OCI-M1 (cell line): ENCODE data around the gene MACROD2.
A peak's percentile ranks its signal among the peaks of the same experiment; 100 is the strongest.
"Not testable (repeated sequence)": the region's sequence is repeated elsewhere in the genome, so short reads cannot be mapped to it uniquely, and the experiment has no call there.

ENCODE experiments used
- DNase-seq: peaks from one replicate; lab custom pipeline; 2025; lab: John Stamatoyannopoulos, UW

Gene MACROD2

DNA sequence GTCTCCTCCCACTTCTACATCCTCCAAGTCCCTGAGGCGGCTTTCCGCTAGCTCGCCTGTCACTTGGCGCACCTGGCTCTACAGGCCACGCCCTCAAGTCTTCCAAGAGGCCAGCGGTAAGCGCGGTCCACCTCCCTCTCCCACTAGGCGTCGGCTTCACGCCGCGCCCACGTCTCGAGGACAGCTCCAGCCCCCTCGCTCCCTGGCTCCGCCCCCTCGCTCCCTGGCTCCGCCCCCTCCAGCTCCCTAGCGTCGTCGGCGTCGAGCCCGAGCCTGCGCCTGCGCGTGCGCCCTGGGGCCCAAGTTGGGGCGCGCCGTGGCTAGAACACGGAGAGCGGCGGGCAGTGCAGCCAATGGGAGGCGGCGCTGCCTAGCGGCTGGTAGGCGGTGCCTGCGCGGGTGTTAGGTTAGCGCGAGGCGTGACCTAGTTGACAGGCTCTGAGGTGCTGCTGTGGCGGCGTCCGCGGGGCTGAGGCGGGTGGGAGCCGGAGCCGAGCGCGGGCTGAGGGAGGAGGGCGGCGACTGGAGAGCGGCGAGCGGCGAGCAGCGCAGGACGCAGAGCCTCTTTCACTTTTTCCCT is at the start of gene MACROD2:
Gene MACROD2, plus strand, starts transcription at position 431 of the 580 bp plus-strand sequence.
- DNase-seq, result peak; percentile 88

DNA sequence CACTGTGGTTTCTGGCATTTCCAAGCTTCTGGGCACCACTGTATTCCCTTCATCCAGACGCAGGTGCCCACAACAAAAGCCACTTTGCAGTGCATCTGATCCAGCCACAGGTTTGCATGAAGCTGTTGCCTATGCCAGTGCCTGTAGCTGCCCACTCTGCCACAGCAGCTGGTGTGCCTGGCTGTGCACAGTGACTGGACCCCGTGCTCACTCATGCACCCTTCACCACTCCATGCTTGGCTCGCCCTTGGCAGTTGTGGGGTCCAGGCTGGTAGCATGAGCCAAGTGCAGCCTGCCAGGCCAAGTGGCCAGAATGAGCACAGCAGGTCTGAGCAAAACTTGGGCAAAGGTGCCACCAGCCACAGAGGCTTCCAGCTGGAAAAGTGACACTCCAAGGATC is 47.6 kb upstream of the MACROD2 start:
- DNase-seq, result no peak

DNA sequence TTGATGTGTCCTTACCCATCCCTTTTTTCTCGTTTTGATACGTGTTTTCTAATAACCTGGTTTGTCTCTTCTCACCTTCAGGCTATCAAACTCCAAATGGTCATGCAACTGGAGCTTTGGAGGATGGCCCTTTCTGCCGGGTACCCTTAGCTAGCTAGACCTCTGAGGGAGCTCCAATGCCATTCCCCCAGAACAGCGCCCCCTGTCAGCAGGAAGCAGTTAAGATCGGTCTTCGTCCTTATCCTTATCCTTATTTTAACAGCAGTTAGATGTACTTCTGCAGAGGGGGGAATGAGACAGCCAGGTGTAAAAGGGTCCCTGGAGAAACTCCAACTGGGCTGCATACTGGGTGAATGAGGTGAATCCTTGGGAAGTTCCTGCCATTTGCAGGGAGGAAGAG is 42.1 kb upstream of the MACROD2 start:
- DNase-seq, result peak; percentile 8

DNA sequence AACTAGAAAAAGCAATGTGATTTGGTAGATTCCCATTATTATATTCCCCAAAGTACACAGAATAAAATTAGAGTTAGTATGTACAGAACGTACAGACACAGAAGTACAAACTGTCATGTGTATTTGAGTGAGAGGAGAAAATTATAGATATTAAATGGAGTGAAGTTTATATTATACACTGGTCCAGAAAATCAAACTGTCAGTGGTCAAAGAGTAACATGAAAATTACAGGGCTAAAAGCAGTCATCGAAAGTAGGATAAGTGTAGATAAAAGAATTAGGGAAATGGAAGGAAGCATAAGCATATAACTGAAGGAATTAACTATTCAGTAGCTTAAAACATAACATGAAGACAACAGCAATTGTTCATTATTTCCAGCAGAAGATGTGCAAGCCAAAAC is 35.2 kb upstream of the MACROD2 start:
- DNase-seq, result no peak

DNA sequence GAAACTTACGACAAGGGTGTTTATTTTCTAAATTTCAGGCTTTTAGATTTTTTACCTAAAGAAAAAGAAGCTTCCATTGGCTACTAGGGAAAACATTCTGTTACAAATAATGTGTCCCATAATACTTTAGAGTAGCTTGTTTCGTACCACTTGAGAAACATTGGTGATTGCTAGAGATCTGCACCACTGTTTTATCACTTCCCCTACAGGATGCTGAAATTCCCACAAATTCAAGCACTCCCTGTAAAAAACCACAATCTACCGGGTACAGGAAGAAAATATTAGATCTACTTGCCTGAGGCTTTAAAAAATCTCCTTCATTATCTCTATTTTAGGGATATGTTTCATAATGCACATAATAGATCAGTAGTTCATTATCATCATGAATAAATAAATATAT is 34.8 kb upstream of the MACROD2 start:
- no peak for DNase-seq

DNA sequence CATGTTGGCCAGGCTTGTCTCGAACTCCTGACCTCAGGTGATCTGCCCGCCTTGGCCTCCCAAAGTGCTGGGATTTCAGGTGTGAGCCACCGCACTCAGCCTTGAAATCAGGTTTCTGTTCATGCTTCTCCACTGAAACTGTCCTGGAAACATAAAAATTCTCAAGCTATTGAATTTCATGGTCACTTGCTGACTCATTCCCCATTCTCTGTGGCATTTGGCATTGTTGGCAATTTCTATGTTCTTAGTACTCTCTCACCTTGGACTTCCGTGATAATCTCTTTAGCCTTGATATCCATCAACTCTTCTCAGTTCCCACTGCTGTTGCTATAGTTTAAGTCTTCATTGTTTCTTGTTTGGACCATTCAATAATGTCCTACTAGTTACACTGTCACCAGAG is 11.1 kb upstream of the MACROD2 start:
- DNase-seq, result no peak

DNA sequence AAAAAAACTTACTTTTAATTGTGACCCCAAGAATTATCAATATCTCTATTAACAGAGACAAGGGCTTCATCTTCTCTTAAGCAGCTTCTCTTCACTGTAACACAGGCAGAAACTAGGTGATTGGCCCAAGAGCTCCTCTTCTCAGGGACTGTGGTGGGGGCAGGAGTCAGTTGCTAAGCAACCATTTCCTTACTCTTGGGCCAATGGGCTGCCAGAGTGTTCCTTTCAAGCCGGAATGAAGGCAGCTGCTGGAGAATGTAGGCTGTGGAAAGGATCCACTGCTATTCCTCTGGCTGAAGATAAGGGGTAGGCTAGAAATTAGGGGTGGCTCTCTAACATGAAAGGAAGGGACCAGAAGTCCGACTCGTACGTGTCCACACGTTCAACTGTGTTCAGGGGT is 4.9 kb upstream of the MACROD2 start, which contains the start of gene SEL1L2:
Gene SEL1L2, minus strand, starts transcription at position 150 of the 400 bp plus-strand sequence. Its CDS starts 80 bp downstream, at position 70.
- DNase-seq, result no peak

DNA sequence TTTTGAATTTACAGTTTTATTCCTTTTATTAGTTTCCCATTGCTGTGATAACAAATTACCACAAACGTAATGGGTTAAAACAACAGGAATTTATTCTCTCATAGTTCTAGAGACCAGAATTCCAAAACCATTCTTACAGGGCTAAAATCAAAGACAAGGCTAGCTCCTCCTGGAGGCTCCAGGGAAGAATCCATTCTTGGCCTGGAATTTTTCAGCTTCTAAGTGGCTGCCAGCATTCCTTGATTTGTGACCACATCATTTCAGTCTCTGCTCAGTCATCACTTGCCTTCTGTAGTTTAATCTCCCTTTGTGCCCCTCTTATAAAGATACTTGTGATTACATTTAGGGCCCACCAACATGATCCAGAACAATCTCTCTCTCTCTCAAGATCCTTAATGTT is 4.0 kb upstream of the MACROD2 start:
- DNase-seq, result no peak

DNA sequence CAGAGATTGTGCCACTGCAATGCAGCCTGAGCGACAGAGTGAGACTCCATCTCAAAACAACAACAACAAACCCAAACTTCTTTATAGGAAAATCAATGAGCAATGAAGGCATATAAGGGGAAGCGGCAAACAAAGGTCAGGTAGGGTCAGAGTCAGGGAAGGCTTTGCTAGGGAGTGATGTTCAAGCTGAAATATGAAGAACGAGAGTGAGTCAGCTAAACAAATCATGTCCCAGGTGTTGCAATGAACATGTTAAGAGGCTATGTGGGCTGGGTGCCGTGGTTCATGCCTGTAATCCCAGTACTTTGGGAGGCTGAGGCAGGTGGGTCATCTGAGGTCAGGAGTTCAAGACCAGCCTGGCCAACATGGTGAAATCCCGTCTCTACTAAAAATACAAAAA is 3.4 kb upstream of the MACROD2 start:
- DNase-seq, result not testable (repeated sequence)

DNA sequence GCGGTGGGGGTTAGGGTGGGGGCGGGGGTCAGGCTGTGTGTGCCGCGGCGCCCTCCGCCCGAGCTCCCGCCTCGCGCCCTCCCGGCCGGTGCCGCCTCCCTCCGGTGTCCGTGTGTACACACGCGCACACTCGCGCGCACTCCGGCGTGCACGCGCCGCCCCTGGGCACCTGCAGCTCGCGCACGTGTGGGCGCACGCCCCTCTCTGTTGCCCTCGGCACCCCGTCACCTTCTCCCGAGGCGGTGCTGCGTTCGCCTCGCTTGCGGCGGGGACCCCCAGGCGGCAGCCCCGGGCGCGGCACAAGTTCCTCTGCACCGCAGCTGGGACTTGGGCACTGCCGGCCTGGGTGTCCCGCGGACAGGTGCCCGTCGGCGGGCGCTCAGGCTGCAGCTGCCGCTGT is 525 bp downstream of the MACROD2 start:
- DNase-seq, result no peak

DNA sequence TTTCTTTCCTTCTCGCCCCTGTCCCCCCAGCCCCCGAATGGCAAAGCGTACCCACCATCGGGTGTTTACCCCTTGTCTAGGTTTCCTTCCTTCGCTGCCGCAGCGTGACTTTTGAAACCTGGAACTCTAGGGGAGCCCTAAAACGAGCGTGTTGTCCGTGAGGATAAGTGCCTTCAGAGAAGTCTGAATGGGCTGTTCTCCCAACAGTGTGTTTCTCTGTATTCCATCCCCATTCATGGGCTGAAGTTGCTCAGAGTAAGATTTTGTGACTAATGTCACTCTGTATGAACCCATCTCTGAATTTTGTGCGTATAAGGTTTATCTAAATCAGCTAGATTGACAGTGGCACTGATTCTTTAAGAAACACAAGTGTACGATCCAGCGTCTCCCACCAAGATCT is 949 bp downstream of the MACROD2 start:
- DNase-seq, result no peak

DNA sequence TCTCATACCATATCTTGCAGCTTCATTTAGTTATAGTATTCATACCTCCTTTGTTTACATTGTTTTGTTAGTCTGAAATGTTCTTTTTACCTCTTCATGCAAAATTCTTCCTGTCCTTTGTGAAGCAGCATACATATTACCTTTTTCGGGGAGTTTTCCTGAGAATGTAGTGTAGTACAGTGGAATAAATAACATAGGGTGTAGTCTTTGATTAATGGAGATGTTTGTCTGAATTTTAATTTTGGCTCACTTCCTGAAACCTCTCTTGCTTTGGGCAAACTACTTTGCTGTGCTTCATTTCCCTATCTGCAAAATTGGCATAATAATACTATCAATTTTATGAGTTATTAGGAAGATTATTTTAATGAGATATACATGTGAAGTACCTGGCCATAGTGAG is 5.6 kb downstream of the MACROD2 start:
- no peak for DNase-seq

DNA sequence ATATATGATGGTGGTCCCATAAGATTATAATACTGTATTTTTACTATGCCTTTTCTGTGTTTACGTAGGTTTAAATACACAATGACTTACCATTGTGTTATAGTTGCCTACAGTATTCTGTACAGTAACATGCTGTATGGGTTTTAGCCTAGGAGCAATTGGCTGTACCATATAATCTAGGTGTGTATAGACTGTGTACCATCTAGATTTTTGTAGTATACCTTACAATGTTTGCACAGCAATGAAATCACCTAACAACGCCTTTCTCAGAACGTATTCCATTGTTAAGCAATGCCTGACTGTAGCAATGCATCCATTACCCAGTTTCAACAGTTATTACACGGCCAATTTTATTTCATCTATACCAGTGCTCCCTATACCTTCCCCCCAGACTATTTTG is 10.7 kb downstream of the MACROD2 start:
- no peak for DNase-seq

DNA sequence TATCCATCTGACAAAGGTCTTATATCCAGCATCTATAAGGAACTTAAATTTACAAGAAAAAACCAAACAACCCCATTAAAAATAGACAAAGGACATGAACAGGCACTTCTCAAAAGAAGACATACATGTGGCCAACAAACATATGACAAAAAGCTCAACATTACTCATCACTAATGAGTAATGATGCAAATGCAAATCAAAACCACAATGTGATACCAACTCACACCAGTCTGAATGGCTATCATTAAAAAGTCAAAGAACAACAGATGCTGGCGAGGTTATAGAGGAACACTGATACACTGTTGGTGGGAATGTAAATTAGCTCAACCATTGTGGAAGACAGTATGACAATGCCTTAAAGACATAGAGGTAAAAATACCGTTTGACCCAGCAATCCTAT is 13.9 kb downstream of the MACROD2 start:
- no peak for DNase-seq

DNA sequence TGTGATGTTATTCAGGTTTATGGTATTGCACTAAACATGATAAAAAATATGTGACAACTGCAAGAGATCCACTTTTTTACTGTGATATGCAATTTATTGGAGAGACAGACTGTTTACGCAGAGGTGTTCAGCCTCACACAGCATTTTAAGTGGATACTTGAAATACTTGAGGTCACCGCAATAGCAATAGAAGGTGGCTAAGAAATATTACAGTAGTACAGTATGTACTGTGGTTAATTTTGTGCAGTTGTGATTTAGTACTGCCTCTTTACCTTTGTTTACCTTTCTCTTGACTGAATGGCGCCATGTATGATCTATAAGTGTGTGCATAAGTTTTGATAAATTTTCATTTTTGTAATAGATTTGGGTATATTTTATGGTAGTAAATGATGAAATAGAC is 17.4 kb downstream of the MACROD2 start:
- DNase-seq, result no peak

DNA sequence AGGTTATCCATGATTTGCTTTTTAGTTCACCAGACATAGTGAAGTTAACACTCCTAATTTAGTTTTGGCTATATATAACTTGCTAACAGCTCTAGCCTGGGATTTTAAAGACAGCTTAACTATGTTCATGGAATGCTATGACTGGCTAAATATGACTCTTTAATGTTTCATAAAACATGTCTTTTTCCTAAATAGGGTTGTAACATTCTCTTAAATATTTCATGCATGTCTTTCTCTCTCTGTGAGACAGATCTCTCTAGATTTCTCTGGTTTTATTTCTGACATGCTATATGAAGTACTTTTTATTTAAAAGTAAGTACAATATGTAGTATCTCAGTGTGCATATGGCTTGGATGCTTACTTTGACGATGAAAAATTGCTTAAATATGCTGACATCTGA is 35.7 kb downstream of the MACROD2 start:
- no peak for DNase-seq

DNA sequence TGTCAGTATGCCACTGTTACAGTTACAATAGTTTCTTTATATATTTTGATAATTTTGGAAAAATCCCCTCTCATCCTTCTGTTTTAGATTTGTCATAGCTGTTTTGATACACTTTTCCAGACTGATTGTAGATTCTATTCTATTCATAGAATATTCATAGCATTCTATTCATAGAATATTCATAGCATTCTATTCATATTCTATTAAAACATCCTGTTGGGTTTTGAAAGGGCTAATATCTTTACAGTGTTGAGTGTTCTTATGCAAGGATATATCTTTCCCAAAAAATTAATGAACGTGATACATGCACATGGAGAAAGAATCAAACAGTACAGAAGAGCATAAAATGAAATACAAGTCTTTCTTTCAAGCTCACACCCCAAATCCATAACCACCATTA is 38.0 kb downstream of the MACROD2 start:
- DNase-seq, result no peak

DNA sequence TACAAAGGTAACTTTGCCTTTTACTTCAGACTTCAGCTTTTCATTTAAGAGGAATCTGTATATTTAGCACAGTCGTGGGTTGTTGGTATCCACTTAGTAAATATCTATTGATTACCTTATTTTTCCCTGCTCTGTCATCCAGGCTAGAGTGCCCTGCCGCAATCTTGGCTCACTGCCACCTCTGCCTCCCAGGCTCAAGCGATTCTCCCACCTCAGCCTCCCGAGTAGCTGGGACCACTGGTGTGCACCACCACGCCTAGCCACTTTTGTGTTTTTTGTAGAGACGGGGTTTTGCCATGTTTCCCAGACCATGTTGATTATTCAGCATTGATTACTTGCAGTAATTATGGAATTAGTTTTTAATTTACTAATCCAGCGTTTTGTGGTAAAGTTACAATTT is 41.3 kb downstream of the MACROD2 start:
- no peak for DNase-seq

DNA sequence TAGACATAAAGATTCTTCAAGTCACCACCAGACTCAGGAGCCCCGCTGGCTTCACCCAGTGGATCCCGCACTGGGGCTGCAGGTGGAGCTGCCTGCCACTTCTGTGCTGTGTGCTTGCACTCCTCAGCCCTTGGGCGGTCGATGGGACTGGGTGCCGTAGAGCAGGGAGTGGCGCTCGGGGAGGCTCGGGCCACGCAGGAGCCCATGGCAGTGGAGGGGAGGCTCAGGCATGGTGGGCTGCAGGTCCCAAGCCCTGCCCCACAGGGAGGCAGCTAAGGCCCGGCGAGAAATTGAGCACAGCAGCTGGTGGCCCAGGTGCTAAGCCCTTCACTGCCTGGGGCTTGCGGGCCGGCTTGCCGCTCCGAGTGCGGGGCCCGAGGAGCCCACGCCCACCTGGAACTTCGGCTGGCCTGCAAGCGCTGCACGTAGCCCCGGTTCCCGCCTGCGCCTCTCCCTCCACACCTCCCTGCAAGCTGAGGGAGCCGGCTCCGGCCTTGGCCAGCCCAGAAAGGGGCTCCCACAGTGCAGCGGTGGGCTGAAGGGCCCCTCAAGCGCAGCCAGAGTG is 49.5 kb downstream of the MACROD2 start:
- not testable (repeated sequence) for DNase-seq

DNA sequence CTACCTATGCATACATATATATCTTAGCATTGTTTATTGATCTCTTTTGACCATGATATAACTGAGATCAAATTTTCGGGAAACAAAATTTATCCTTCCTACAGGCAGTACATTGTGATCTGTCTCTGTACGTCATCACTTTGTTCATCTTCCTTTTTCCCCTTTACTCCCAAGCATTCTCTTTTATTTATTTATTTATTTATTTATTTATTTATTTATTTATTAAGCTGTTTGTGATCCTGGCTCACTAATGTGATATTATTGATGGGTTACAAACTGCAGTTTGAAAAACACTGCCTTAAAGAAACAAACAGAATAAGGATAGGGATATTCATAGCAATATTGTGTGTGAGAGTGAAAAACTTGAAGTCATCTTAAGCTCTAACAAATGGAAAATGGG is 51.2 kb downstream of the MACROD2 start:
- no peak for DNase-seq

DNA sequence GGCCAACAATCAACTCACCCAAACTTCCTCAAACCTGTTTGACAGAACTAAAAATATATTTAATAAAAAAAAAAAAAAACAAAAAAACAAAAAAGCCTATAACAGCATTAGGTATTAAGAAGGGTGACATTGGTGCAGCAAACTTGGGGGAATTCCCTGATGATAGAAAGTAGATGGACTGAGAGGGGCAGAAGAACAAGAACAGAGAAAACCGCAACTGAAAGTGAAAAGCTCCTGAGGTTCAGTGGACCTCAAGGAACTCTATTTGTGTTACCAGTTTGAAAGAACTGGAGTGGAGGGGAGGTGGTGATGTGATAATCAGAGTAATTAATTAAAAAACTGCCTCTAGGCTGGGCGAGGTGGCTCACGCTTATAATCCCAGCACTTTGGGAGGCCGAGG is 53.8 kb downstream of the MACROD2 start:
- no peak for DNase-seq

DNA sequence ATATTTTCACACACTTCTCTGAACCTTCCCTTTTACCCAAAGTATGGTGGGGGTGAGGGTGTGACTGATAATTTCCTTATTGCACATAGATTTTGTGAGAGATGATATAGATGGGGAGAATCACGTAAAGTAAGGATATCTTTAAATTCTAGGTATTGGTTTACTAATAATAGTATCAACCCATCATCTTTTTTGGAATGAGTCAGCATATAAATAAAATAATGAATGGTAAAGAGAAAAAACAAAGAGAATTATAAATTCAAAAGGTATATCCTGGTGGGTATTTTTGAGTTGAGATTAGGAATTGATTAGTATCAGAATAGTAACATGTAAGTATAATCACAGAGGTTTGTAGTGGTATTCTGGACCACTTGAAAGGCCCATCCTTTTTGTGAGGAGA is 56.1 kb downstream of the MACROD2 start:
- DNase-seq, result no peak

DNA sequence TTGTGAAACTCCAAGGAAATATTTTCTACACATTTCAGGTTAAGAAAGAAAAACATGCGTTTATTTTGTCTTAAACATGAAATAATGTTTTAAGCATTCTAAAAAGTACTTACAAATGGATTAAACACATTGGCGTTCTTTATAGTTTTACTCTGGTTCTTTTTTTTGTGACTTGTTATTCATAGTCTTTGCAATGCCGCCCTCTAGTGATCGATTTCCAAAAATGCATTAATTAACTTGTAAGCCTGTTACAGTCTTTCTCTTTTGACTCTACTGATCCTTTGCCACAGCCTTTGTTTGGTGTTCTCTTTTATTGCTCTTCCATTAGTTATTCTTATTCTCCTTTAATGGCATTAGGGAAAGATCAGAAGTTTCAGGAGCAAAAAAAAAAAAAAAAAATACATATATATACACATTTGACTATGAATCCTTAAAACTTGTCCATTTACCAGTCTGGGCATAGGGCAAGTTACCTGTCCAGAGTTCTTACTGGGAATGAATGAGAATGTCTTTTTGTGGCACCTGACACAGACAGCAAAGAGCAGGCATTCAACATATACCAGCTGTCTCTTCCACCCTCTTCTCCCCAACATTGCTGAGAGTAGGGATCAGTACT is 59.9 kb downstream of the MACROD2 start:
- peak; percentile 52 for DNase-seq

DNA sequence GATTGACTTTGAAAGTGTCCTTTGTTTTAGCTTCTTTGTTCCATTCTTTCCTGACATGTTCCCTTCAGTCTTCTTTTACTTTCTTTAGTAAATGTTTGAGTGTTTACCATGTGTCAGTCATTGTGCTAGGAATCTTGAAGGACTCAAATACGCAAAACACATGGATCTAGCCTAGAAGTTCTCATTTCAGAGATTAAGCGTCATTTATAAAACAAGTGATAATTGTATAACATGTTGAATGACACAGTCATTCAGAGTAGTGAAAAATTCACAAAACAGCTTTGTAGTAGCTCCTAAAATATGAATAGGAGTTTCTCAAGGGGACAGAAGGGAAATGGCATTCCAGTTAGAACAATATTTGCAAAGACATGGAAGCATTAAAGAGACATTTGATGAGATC is 66.9 kb downstream of the MACROD2 start:
- DNase-seq, result no peak
